ENCODE data around the gene TNFRSF12A. TPM values are rescaled to one million over a fixed set of nuclear protein-coding genes. Genes with fewer than 3 reads are reported as not detected.
"Not testable (repeated sequence)": the region's sequence is repeated elsewhere in the genome, so short reads cannot be mapped to it uniquely, and the experiment has no call there.

The TNFRSF12A gene
- total and polyA plus RNA-seq, 4 donors, result 60.4 to 271 (median 95.7) TPM

- H3K27me3 ChIP-seq (ENCODE audit: control insufficient read depth in 1 of 2, insufficient read depth in 2 of 2, low read length in 1 of 2); H3K4me1 ChIP-seq (ENCODE audit: control insufficient read depth in 1 of 2, insufficient read depth in 2 of 2, low read length in 2 of 2); H3K27ac ChIP-seq (ENCODE audit: low read depth in 1 of 2, low read length in 2 of 2); H3K4me3 ChIP-seq (ENCODE audit: low read length in 2 of 2); DNase-seq; intact Hi-C loops (cut with DNase I); ATAC-seq (ENCODE audit: low FRiP score); H3K9me3 ChIP-seq (ENCODE audit: control insufficient read depth, low read length); H3K36me3 ChIP-seq (ENCODE audit: control insufficient read depth in 1 of 2, insufficient read depth in 2 of 2, low read length in 1 of 2): not testable (repeated sequence)
- WGBS, 2 donors, result 84 to 88% methylated on average over 10 of the region's 11 CpGs
Observed at GRCh38 chr16:3069146-3069545, 49.0 kb downstream of the TNFRSF12A start.

GRCh38 chr16:3070608-3071111, 50.5 kb downstream of the TNFRSF12A start:
- 85 to 88% methylated on average over 9 of the region's 9 CpGs for WGBS, 2 donors
- intact Hi-C loops (cut with DNase I), result no loop called here
- Histone ChIP-seq H3K4me1 (ENCODE audit: control insufficient read depth in 1 of 2, insufficient read depth in 2 of 2, low read length in 2 of 2) (no peaks in the 10 kb centered on the region), H3K9me3 (ENCODE audit: control insufficient read depth, low read length) (no peaks in the 10 kb centered on the region), H3K4me3 (ENCODE audit: low read length in 2 of 2) (no peak overlapping the region), H3K27ac (ENCODE audit: low read depth in 1 of 2, low read length in 2 of 2) (no peak overlapping the region), H3K27me3 (ENCODE audit: control insufficient read depth in 1 of 2, insufficient read depth in 2 of 2, low read length in 1 of 2) (no peaks in the 10 kb centered on the region), H3K36me3 (ENCODE audit: control insufficient read depth in 1 of 2, insufficient read depth in 2 of 2, low read length in 1 of 2) (no peaks in the 10 kb centered on the region)
- ATAC-seq (ENCODE audit: low FRiP score) (no peak), DNase-seq (no peak)

- H3K4me3 ChIP-seq (ENCODE audit: low read length in 2 of 2), result no peak overlapping the region
- H3K4me1 ChIP-seq (ENCODE audit: control insufficient read depth in 1 of 2, insufficient read depth in 2 of 2, low read length in 2 of 2), result no peaks in the 10 kb centered on the region
- no peak for DNase-seq
- intact Hi-C loops (cut with DNase I), result no loop called here
- no peak overlapping the region for H3K27ac ChIP-seq (ENCODE audit: low read depth in 1 of 2, low read length in 2 of 2)
- no peaks in the 10 kb centered on the region for H3K36me3 ChIP-seq (ENCODE audit: control insufficient read depth in 1 of 2, insufficient read depth in 2 of 2, low read length in 1 of 2)
- H3K27me3 ChIP-seq (ENCODE audit: control insufficient read depth in 1 of 2, insufficient read depth in 2 of 2, low read length in 1 of 2), result no peaks in the 10 kb centered on the region
- no peaks in the 10 kb centered on the region for H3K9me3 ChIP-seq (ENCODE audit: control insufficient read depth, low read length)
- no peak for ATAC-seq (ENCODE audit: low FRiP score)
- 81 to 84% methylated on average over 7 of the region's 7 CpGs for WGBS, 2 donors
Observed at GRCh38 chr16:3071655-3072054, 51.5 kb downstream of the TNFRSF12A start.

Other genes with a start within 250 kb of the TNFRSF12A start
- 100 to 1,000 TPM; 146 to 174 TPM for gene ELOB, start 243.1 kb upstream of the TNFRSF12A start, total RNA-seq
- gene ELOB, start 243.1 kb upstream of the TNFRSF12A start, polyA plus RNA-seq, result 100 to 1,000 TPM; 368 to 843 TPM
- not detected for gene PRSS33, start 232.8 kb upstream of the TNFRSF12A start, total RNA-seq
- under 1 TPM in 1 of 2 donors, not detected in 1; 0.08 TPM for gene PRSS33, start 232.8 kb upstream of the TNFRSF12A start, polyA plus RNA-seq
- gene PRSS41, start 221.9 kb upstream of the TNFRSF12A start, total RNA-seq, result not detected
- not detected for gene PRSS41, start 221.9 kb upstream of the TNFRSF12A start, polyA plus RNA-seq
- gene PRSS21, start 203.1 kb upstream of the TNFRSF12A start, total RNA-seq, result not detected
- gene PRSS21, start 203.1 kb upstream of the TNFRSF12A start, polyA plus RNA-seq, result not detected
- gene ZG16B, start 190.1 kb upstream of the TNFRSF12A start, total RNA-seq, result under 1 TPM in 1 of 2 donors, not detected in 1; 0.48 TPM
- 1 to 10 TPM in 1 of 2 donors, not detected in 1; 4.8 TPM for gene ZG16B, start 190.1 kb upstream of the TNFRSF12A start, polyA plus RNA-seq
- not detected for gene PRSS22, start 162.2 kb upstream of the TNFRSF12A start, total RNA-seq
- 1 to 10 TPM in 1 of 2 donors, under 1 TPM in 1; 0.31 to 1.5 TPM for gene PRSS22, start 162.2 kb upstream of the TNFRSF12A start, polyA plus RNA-seq
- gene FLYWCH2, start 137.2 kb upstream of the TNFRSF12A start, total RNA-seq, result 10 to 100 TPM; 11.5 to 14.6 TPM
- 10 to 100 TPM; 18.8 to 32.6 TPM for gene FLYWCH2, start 137.2 kb upstream of the TNFRSF12A start, polyA plus RNA-seq
- gene FLYWCH1, start 108.4 kb upstream of the TNFRSF12A start, total RNA-seq, result 10 to 100 TPM; 40.6 to 72.4 TPM
- gene FLYWCH1, start 108.4 kb upstream of the TNFRSF12A start, polyA plus RNA-seq, result 100 to 1,000 TPM in 1 of 2 donors, 10 to 100 TPM in 1; 24.2 to 103 TPM
- not detected for gene KREMEN2, start 56.1 kb upstream of the TNFRSF12A start, total RNA-seq
- not detected for gene KREMEN2, start 56.1 kb upstream of the TNFRSF12A start, polyA plus RNA-seq
- 1 to 10 TPM; 4.0 to 5.7 TPM for gene PAQR4, start 51.0 kb upstream of the TNFRSF12A start, total RNA-seq
- gene PAQR4, start 51.0 kb upstream of the TNFRSF12A start, polyA plus RNA-seq, result 1 to 10 TPM; 1.5 to 2.6 TPM
- 1 to 10 TPM; 1.5 to 2.4 TPM for gene PKMYT1, start 39.9 kb upstream of the TNFRSF12A start, total RNA-seq
- gene PKMYT1, start 39.9 kb upstream of the TNFRSF12A start, polyA plus RNA-seq, result 1 to 10 TPM; 1.1 to 2.4 TPM
- gene CLDN9, start 7.4 kb upstream of the TNFRSF12A start, total RNA-seq, result under 1 TPM in 1 of 2 donors, not detected in 1; 0.18 TPM
- gene CLDN9, start 7.4 kb upstream of the TNFRSF12A start, polyA plus RNA-seq, result under 1 TPM in 1 of 2 donors, not detected in 1; 0.20 TPM
- gene CLDN6, start 2.2 kb upstream of the TNFRSF12A start, total RNA-seq, result not detected
- gene CLDN6, start 2.2 kb upstream of the TNFRSF12A start, polyA plus RNA-seq, result not detected
- gene HCFC1R1, start 3.6 kb downstream of the TNFRSF12A start, total RNA-seq, result 10 to 100 TPM; 88.5 to 99.7 TPM
- gene HCFC1R1, start 3.6 kb downstream of the TNFRSF12A start, polyA plus RNA-seq, result 100 to 1,000 TPM; 299 to 303 TPM
- 10 to 100 TPM; 18.9 to 29.8 TPM for gene THOC6, start 3.7 kb downstream of the TNFRSF12A start, total RNA-seq
- gene THOC6, start 3.7 kb downstream of the TNFRSF12A start, polyA plus RNA-seq, result 10 to 100 TPM; 18.5 to 60.6 TPM
- gene BICDL2, start 16.6 kb downstream of the TNFRSF12A start, total RNA-seq, result under 1 TPM; 0.10 to 0.18 TPM
- gene BICDL2, start 16.6 kb downstream of the TNFRSF12A start, polyA plus RNA-seq, result 1 to 10 TPM in 1 of 2 donors, under 1 TPM in 1; 0.05 to 3.6 TPM
- 10 to 100 TPM in 1 of 2 donors, 1 to 10 TPM in 1; 3.2 to 11.4 TPM for gene MMP25, start 26.2 kb downstream of the TNFRSF12A start, total RNA-seq
- gene MMP25, start 26.2 kb downstream of the TNFRSF12A start, polyA plus RNA-seq, result under 1 TPM; 0.36 to 0.75 TPM
- gene IL32, start 45.3 kb downstream of the TNFRSF12A start, total RNA-seq, result 10 to 100 TPM; 30.2 to 71.6 TPM
- gene IL32, start 45.3 kb downstream of the TNFRSF12A start, polyA plus RNA-seq, result 100 to 1,000 TPM in 1 of 2 donors, 10 to 100 TPM in 1; 18.2 to 137 TPM
- gene ZSCAN10, start 78.9 kb downstream of the TNFRSF12A start, total RNA-seq, result not detected
- not detected for gene ZSCAN10, start 78.9 kb downstream of the TNFRSF12A start, polyA plus RNA-seq
- gene ZNF205, start 92.2 kb downstream of the TNFRSF12A start, total RNA-seq, result 10 to 100 TPM in 1 of 2 donors, 1 to 10 TPM in 1; 7.1 to 10.0 TPM
- gene ZNF205, start 92.2 kb downstream of the TNFRSF12A start, polyA plus RNA-seq, result 10 to 100 TPM in 1 of 2 donors, 1 to 10 TPM in 1; 8.9 to 36.6 TPM
- gene ZNF213, start 114.7 kb downstream of the TNFRSF12A start, total RNA-seq, result 1 to 10 TPM; 8.0 to 8.6 TPM
- 1 to 10 TPM; 2.3 to 5.6 TPM for gene ZNF213, start 114.7 kb downstream of the TNFRSF12A start, polyA plus RNA-seq
- not detected for gene OR1F1, start 167.8 kb downstream of the TNFRSF12A start, total RNA-seq
- not detected for gene OR1F1, start 167.8 kb downstream of the TNFRSF12A start, polyA plus RNA-seq
- gene ZNF200, start 214.8 kb downstream of the TNFRSF12A start, total RNA-seq, result 1 to 10 TPM; 7.4 to 8.1 TPM
- gene ZNF200, start 214.8 kb downstream of the TNFRSF12A start, polyA plus RNA-seq, result 1 to 10 TPM; 4.0 to 4.5 TPM
- gene MEFV, start 236.3 kb downstream of the TNFRSF12A start, total RNA-seq, result 1 to 10 TPM; 2.9 to 4.5 TPM
- 1 to 10 TPM in 1 of 2 donors, under 1 TPM in 1; 0.20 to 1.6 TPM for gene MEFV, start 236.3 kb downstream of the TNFRSF12A start, polyA plus RNA-seq

All from aorta (tissue), 5 donors.